ENCODE measurements around the gene LDB3.
A peak's percentile ranks its signal among the peaks of the same experiment; 100 is the strongest.

LDB3 gene

GRCh38 chr10:86665218-86665607 is 3.1 kb upstream of the LDB3 start:
- DNase-seq (ENCODE audit: low spot score), result no peak

GRCh38 chr10:86665868-86666267 is 2.4 kb upstream of the LDB3 start:
- DNase-seq (ENCODE audit: low spot score), result no peak

- DNase-seq (ENCODE audit: low spot score), result no peak
These were observed 1.8 kb upstream of the LDB3 start for GRCh38 chr10:86666538-86666937.

GRCh38 chr10:86667421-86668181 is 710 bp upstream of the LDB3 start:
- DNase-seq (ENCODE audit: low spot score), result no peak

- no peak for DNase-seq (ENCODE audit: low spot score)
These were observed 2.0 kb downstream of the LDB3 start for GRCh38 chr10:86670290-86670811.

GRCh38 chr10:86670876-86671275 is 2.6 kb downstream of the LDB3 start:
- no peak for DNase-seq (ENCODE audit: low spot score)

- DNase-seq (ENCODE audit: low spot score), result no peak
These were observed 3.1 kb downstream of the LDB3 start for GRCh38 chr10:86671419-86671818.

- no peak for DNase-seq (ENCODE audit: low spot score)
These were observed 3.8 kb downstream of the LDB3 start for GRCh38 chr10:86671985-86672710.

GRCh38 chr10:86673216-86673826 is 5.0 kb downstream of the LDB3 start:
- no peak for DNase-seq (ENCODE audit: low spot score)

- DNase-seq (ENCODE audit: low spot score), result no peak
These were observed 5.7 kb downstream of the LDB3 start for GRCh38 chr10:86673827-86674581.

- no peak for DNase-seq (ENCODE audit: low spot score)
These were observed 6.6 kb downstream of the LDB3 start for GRCh38 chr10:86674912-86675311.

GRCh38 chr10:86677374-86677773 is 9.1 kb downstream of the LDB3 start:
- DNase-seq (ENCODE audit: low spot score), result no peak

GRCh38 chr10:86678999-86679792 is 10.9 kb downstream of the LDB3 start:
- peak; percentile 28 for DNase-seq (ENCODE audit: low spot score)

- no peak for DNase-seq (ENCODE audit: low spot score)
These were observed 12.7 kb downstream of the LDB3 start for GRCh38 chr10:86681047-86681446.

GRCh38 chr10:86681722-86682386 is 13.5 kb downstream of the LDB3 start:
- no peak for DNase-seq (ENCODE audit: low spot score)

- no peak for DNase-seq (ENCODE audit: low spot score)
These were observed 14.4 kb downstream of the LDB3 start for GRCh38 chr10:86682675-86683074.

- no peak for DNase-seq (ENCODE audit: low spot score)
These were observed 16.2 kb downstream of the LDB3 start for GRCh38 chr10:86684331-86685097.

GRCh38 chr10:86685416-86685815 is 17.1 kb downstream of the LDB3 start:
- DNase-seq (ENCODE audit: low spot score), result no peak

- no peak for DNase-seq (ENCODE audit: low spot score)
These were observed 17.8 kb downstream of the LDB3 start for GRCh38 chr10:86685893-86686632.
